BJ (cell line): ENCODE measurements around the gene CRACR2B. TPM values are rescaled to one million over a fixed set of nuclear protein-coding genes. Genes with fewer than 3 reads are reported as not detected.

Experiments used
- CTCF ChIA-PET: fragments of 350-600 bp; formaldehyde crosslinking; extraction: SDS; loops from one replicate; lab custom pipeline; 2021; ENCODE audit warnings: antibody characterized with exemption, inconsistent platforms; lab: Yijun Ruan, JAX
- POLR2A ChIA-PET: fragments of 300-600 bp; sonication (Branson Sonifier 250); formaldehyde crosslinking; extraction: SDS; loops from one replicate; lab custom pipeline; 2021; ENCODE audit warnings: antibody characterized with exemption; lab: Charles Lee
- DNase-seq: peaks from one replicate; pipeline ENCODE4 v3.0.0-alpha.2; 2011; ENCODE audit warnings: low read depth
- H3K27me3 ChIP-seq: 2 replicates; pipeline ENCODE4 v1.6.0; 2011; ENCODE audit warnings: low read length; ENCODE audit not compliant: control insufficient read depth, insufficient read depth
- H3K36me3 ChIP-seq: 2 replicates; pipeline ENCODE4 v1.5.1; 2011; ENCODE audit warnings: low read length; ENCODE audit not compliant: control insufficient read depth, insufficient read depth
- H3K4me3 ChIP-seq: 2 replicates; pipeline ENCODE4 v1.5.1; 2011; ENCODE audit warnings: low read depth, mild to moderate bottlenecking, control low read depth, low read length
- CTCF ChIP-seq: IDR thresholded peaks from 2 replicates; pipeline ENCODE4 v1.5.1; 2011; ENCODE audit warnings: low read depth, mild to moderate bottlenecking, control low read depth, inconsistent platforms, low read length, moderate library complexity; ENCODE audit not compliant: insufficient read depth
- polyA plus RNA-seq: library from polyadenylated mRNA; depleted of rRNA; stranded (reverse); fragments of >200 nt; gene quantifications from 2 replicates; pipeline ENCODE4 v1.2.3, GENCODE V29; 2011

The CRACR2B gene
- polyA plus RNA-seq, 1 experiment: 0.16 TPM

- no peak for TF ChIP-seq CTCF
- no peaks in the 10 kb centered on the region for H3K27me3 ChIP-seq
- H3K4me3 ChIP-seq: no peak overlapping the region
- POLR2A ChIA-PET: no interaction called here
- CTCF ChIA-PET: no interaction called here
- H3K36me3 ChIP-seq: peaks cover 32% of the 10 kb centered on the region
- no peak for DNase-seq
These were observed 37.2 kb downstream of the CRACR2B start for GRCh38 chr11:864898-865297.

- CTCF ChIA-PET: interaction anchor here (0.5 kb wide), 1 partner anchor 75 kb away, joined by 3 read pairs; no protein-coding TSS in a partner anchor
- TF ChIP-seq CTCF: no peak
- H3K27me3 ChIP-seq: no peaks in the 10 kb centered on the region
- DNase-seq: no peak
- no peak overlapping the region for H3K4me3 ChIP-seq
- POLR2A ChIA-PET: no interaction called here
- peaks cover 34% of the 10 kb centered on the region for H3K36me3 ChIP-seq
These were observed 38.0 kb downstream of the CRACR2B start for GRCh38 chr11:865462-866430.

- H3K27me3 ChIP-seq: no peaks in the 10 kb centered on the region
- DNase-seq: no peak
- ChIA-PET CTCF (interaction anchor here (1.3 kb wide), 1 partner anchor 22 kb away, joined by 3 read pairs; no protein-coding TSS in a partner anchor), POLR2A (no interaction called here)
- TF ChIP-seq CTCF: no peak
- peaks cover 33% of the 10 kb centered on the region for H3K36me3 ChIP-seq
- no peak overlapping the region for H3K4me3 ChIP-seq
These were observed 38.8 kb downstream of the CRACR2B start for GRCh38 chr11:866481-866880.

GRCh38 chr11:867856-868358 is 40.2 kb downstream of the CRACR2B start:
- H3K4me3 ChIP-seq: no peak overlapping the region
- ChIA-PET POLR2A (no interaction called here), CTCF (interaction anchor here (0.6 to 1.2 kb wide), 2 partner anchors 19 to 107 kb away, joined by 3 read pairs; no protein-coding TSS in a partner anchor)
- H3K36me3 ChIP-seq: peaks cover 30% of the 10 kb centered on the region
- no peaks in the 10 kb centered on the region for H3K27me3 ChIP-seq
- no peak for TF ChIP-seq CTCF
- DNase-seq: no peak

GRCh38 chr11:868394-868793 is 40.7 kb downstream of the CRACR2B start:
- ChIA-PET CTCF (interaction anchor here (0.5 to 1.4 kb wide), 2 partner anchors 51 to 183 kb away, joined by 3 read pairs; no protein-coding TSS in a partner anchor), POLR2A (no interaction called here)
- H3K36me3 ChIP-seq: peaks cover 27% of the 10 kb centered on the region
- no peak for TF ChIP-seq CTCF
- no peak for DNase-seq
- H3K27me3 ChIP-seq: no peaks in the 10 kb centered on the region
- H3K4me3 ChIP-seq: no peak overlapping the region
